HepG2 (cell line): ENCODE measurements around the gene BBOX1. TPM values are rescaled to one million over a fixed set of nuclear protein-coding genes. Genes with fewer than 3 reads are reported as not detected.

Experiments
- ATAC-seq: fragments of 200-7000 bp; cut with Tn5 transposase; 3 replicates; pipeline ENCODE4 v1.9.1; 2020; ENCODE audit warnings: mild to moderate bottlenecking, moderate library complexity
- BruUV-seq: library from RNA; stranded (reverse); fragments of 400-500 nt; replicated peaks from 2 replicates; lab custom pipeline; 2021; lab: Mats Ljungman, UMichigan
- CTCF ChIA-PET: fragments of 300-600 bp; formaldehyde crosslinking; extraction: SDS; loops from one replicate; lab custom pipeline; 2021; ENCODE audit warnings: low total read pairs, inconsistent platforms, low intra/inter-chr PET ratio; lab: Yijun Ruan, JAX
- POLR2A ChIA-PET: fragments of 350-600 bp; sonication (Branson Sonifier 250); formaldehyde crosslinking; loops from one replicate; lab custom pipeline; 2020; ENCODE audit warnings: antibody characterized with exemption, inconsistent platforms; lab: Yijun Ruan, JAX
- DNase-seq: peaks from one replicate; pipeline ENCODE4 v3.0.0-alpha.2; 2015; ENCODE audit warnings: low spot score
- FAIRE-seq: peaks from 3 replicates; lab custom pipeline; 2011; peaks lifted over from hg19 to GRCh38; lab: Jason Lieb, UNC
- H2AFZ ChIP-seq: one replicate; pipeline ENCODE4 v1.6.1; 2011; ENCODE audit warnings: low read length, inconsistent platforms
- H3K27ac ChIP-seq: fragments of 300-600 bp; 3 replicates; pipeline ENCODE4 v1.8.0; 2011; ENCODE audit warnings: mixed run types, mild to moderate bottlenecking, mixed read lengths, low read length, inconsistent platforms; ENCODE audit not compliant: insufficient read depth; ENCODE audit errors: extremely low read length
- H3K27me3 ChIP-seq, 2 experiments: fragments of 200-600 bp in 1 of 2; 2 replicates in 1 of 2; 3 replicates in 1 of 2; pipeline versions ENCODE4 v1.6.0 to v1.8.0; 2011; ENCODE audit warnings: low read length in 2 of 2, mild to moderate bottlenecking in 2 of 2, moderate library complexity in 2 of 2, inconsistent platforms in 1 of 2; ENCODE audit not compliant: insufficient read depth in 2 of 2, control insufficient read depth in 1 of 2
- H3K36me3 ChIP-seq, 2 experiments: fragments of 200-600 bp in 1 of 2; replicated peaks in 1 of 2; 2 replicates in 1 of 2; 3 replicates in 1 of 2; pipeline versions ENCODE4 v1.5.1 to v1.8.0; 2011; ENCODE audit warnings: low read length in 2 of 2, inconsistent platforms in 1 of 2; ENCODE audit not compliant: insufficient read depth in 2 of 2, control insufficient read depth in 1 of 2
- H3K4me1 ChIP-seq: 2 replicates; pipeline ENCODE4 v1.5.1; 2012; ENCODE audit warnings: low read length, inconsistent platforms; ENCODE audit not compliant: insufficient read depth
- H3K4me2 ChIP-seq: 2 replicates; pipeline ENCODE4 v1.6.0; 2011; ENCODE audit warnings: low read depth, low read length, inconsistent platforms
- H3K4me3 ChIP-seq, 3 experiments: fragments of 200-600 bp in 1 of 3; sonication (generic), shearing (Covaris generic) in 1 of 3; replicated peaks in 1 of 3; 2 replicates each; pipeline ENCODE4 v1.5.1; 2011 to 2016; ENCODE audit warnings: low read length in 3 of 3, inconsistent platforms in 2 of 3, low read depth in 2 of 3, mild to moderate bottlenecking in 2 of 3, control low read depth in 1 of 3, mixed read lengths in 1 of 3; ENCODE audit not compliant: insufficient read depth in 1 of 3
- H3K79me2 ChIP-seq: one replicate; pipeline ENCODE4 v1.6.1; 2011; ENCODE audit warnings: low read length, inconsistent platforms; ENCODE audit not compliant: insufficient read depth
- H3K9ac ChIP-seq: 2 replicates; pipeline ENCODE4 v1.6.0; 2011; ENCODE audit warnings: mild to moderate bottlenecking, low read depth, low read length, inconsistent platforms; ENCODE audit not compliant: insufficient read depth
- H3K9me3 ChIP-seq: 2 replicates; pipeline ENCODE4 v1.5.1; 2012; ENCODE audit warnings: mild to moderate bottlenecking, low read length
- H4K20me1 ChIP-seq: 2 replicates; pipeline ENCODE4 v1.6.0; 2011; ENCODE audit warnings: inconsistent platforms, mild to moderate bottlenecking, low read length, moderate library complexity; ENCODE audit not compliant: insufficient read depth
- ETS1 ChIP-seq: sonication (generic); formaldehyde crosslinking; IDR thresholded peaks from 2 replicates; pipeline ENCODE4 v1.4.0; 2020; ENCODE audit warnings: missing genetic modification reagents
- FOXA3 ChIP-seq: IDR thresholded peaks from 2 replicates; pipeline ENCODE4 v1.6.1; 2016; ENCODE audit warnings: missing genetic modification reagents, missing compliant biosample characterization
- FUBP1 ChIP-seq: sonication (generic); formaldehyde crosslinking; IDR thresholded peaks from 2 replicates; pipeline ENCODE4 v1.5.1; 2020; ENCODE audit warnings: missing genetic modification reagents, mild to moderate bottlenecking, borderline replicate concordance
- HNRNPLL ChIP-seq: fragments of 200-400 bp; formaldehyde crosslinking; IDR thresholded peaks from 2 replicates; pipeline ENCODE4 v1.6.1; 2017; ENCODE audit warnings: mild to moderate bottlenecking, low read depth, low read length; ENCODE audit not compliant: poor library complexity, severe bottlenecking
- MIXL1 ChIP-seq: IDR thresholded peaks from 2 replicates; pipeline ENCODE4 v1.6.1; 2016
- MTF2 ChIP-seq: sonication (generic); formaldehyde crosslinking; IDR thresholded peaks from 2 replicates; pipeline ENCODE4 v1.5.0; 2020; ENCODE audit warnings: missing genetic modification reagents, borderline replicate concordance
- PAX8 ChIP-seq: sonication (generic); formaldehyde crosslinking; IDR thresholded peaks from 2 replicates; pipeline ENCODE4 v1.8.0; 2022; ENCODE audit warnings: mild to moderate bottlenecking, missing genetic modification reagents, borderline replicate concordance
- RFX1 ChIP-seq: fragments of 450-650 bp; IDR thresholded peaks from 2 replicates; pipeline ENCODE4 v1.6.1; 2017
- SRF ChIP-seq: IDR thresholded peaks from 2 replicates; pipeline ENCODE4 v1.6.1; 2011; ENCODE audit warnings: mild to moderate bottlenecking, low read depth, low read length, moderate library complexity
- TFDP2 ChIP-seq: sonication (generic); formaldehyde crosslinking; IDR thresholded peaks from 2 replicates; pipeline ENCODE4 v1.4.0; 2020; ENCODE audit warnings: missing genetic modification reagents
- ZC3H4 ChIP-seq: sonication (generic); formaldehyde crosslinking; IDR thresholded peaks from 2 replicates; pipeline ENCODE4 v1.4.0; 2020; ENCODE audit warnings: missing genetic modification reagents, borderline replicate concordance
- ZNF17 ChIP-seq: sonication (generic); formaldehyde crosslinking; IDR thresholded peaks from 2 replicates; pipeline ENCODE4 v1.5.0; 2020; ENCODE audit warnings: mild to moderate bottlenecking, missing genetic modification reagents
- ZNF546 ChIP-seq: sonication (generic); formaldehyde crosslinking; conservative IDR thresholded peaks from 2 replicates; pipeline ENCODE4 v1.8.1; 2023; ENCODE audit warnings: mild to moderate bottlenecking, missing genetic modification reagents
- ZNF569 ChIP-seq: sonication (generic); formaldehyde crosslinking; IDR thresholded peaks from 2 replicates; pipeline ENCODE4 v1.5.0; 2020; ENCODE audit warnings: mild to moderate bottlenecking, missing genetic modification reagents, moderate library complexity, borderline replicate concordance
- ZNF768 ChIP-seq: sonication (generic); formaldehyde crosslinking; IDR thresholded peaks from 2 replicates; pipeline ENCODE4 v1.4.0; 2020; ENCODE audit warnings: missing genetic modification reagents
- WGBS: methylation state at CpG from one replicate; pipeline ENCODE4 v1.1.6; 2017; ENCODE audit warnings: low lambda C conversion rate; 5-methylcytosine and 5-hydroxymethylcytosine counted together
- in situ Hi-C: cut with HindIII; loops from 2 replicates; pipeline ENCODE4 v1.10.0; 2017; ENCODE audit warnings: low pct_unique_long_range_greater_than_20kb; ENCODE audit not compliant: extremely low pct_ligation_motif_present
- intact Hi-C: fragments of 100-400 bp; cut with micrococcal nuclease; formaldehyde crosslinking; loops from one replicate; pipeline ENCODE4 v1.10.0; 2022; ENCODE audit not compliant: unreplicated experiment
- polyA plus RNA-seq, 8 experiments: library from polyadenylated mRNA; depleted of rRNA in 3 of 8; stranded (reverse) in 7 of 8; unstranded in 1 of 8; fragments of >200 nt; fragmentation: Illumina TruSeq in 4 of 8; extraction: Trizol in 4 of 8; gene quantifications; 2 replicates each; pipeline versions ENCODE4 v1.2.1 to v1.2.3, GENCODE V29; 2011 to 2016; ENCODE audit warnings: low read depth in 4 of 8, missing spikeins in 1 of 8, mixed read lengths in 1 of 8; ENCODE audit not compliant: insufficient read depth in 1 of 8
- total RNA-seq, 5 experiments: library from RNA; depleted of rRNA; stranded (reverse); fragments of >200 nt; fragmentation: Illumina TruSeq; extraction: Trizol; gene quantifications; 2 replicates each; pipeline ENCODE4 v1.2.3, GENCODE V29; 2016; ENCODE audit warnings: low read depth in 1 of 5

The BBOX1 gene
- total and polyA plus RNA-seq, 2 of the 13 experiments (the other 11 are each of a cell fraction or from before 2014, with no cell fraction given), result not detected

GRCh38 chr11:27161071-27161470 lies 120.5 kb downstream of the BBOX1 start:
- no peak for TF ChIP-seq ZNF17
- no peak for TF ChIP-seq ZC3H4 (CRISPR knock-in tag)
- ChIA-PET POLR2A (no interaction called here), CTCF (no interaction called here)
- no peaks in the 10 kb centered on the region for H4K20me1 ChIP-seq
- WGBS, result 4% methylated on average over 2 of the region's 2 CpGs
- no peaks in the 10 kb centered on the region for H3K4me1 ChIP-seq
- in situ Hi-C loops (loop anchor here (25.0 kb wide), 1 partner anchor 874 kb away; no protein-coding TSS in a partner anchor), intact Hi-C loops (loop anchor here (10.0 kb wide), 1 partner anchor 866 kb away; no protein-coding TSS in a partner anchor)
- 0 out of 5 replicates have a peak, but pooled peaks cover 0 to 2% of the 10 kb centered on the region in 2 experiments for H3K27me3 ChIP-seq
- no peak overlapping the region for H3K9ac ChIP-seq
- H3K9me3 ChIP-seq, result no peaks in the 10 kb centered on the region
- no peaks in the 10 kb centered on the region for H3K79me2 ChIP-seq
- no peak overlapping the region for H3K4me3 ChIP-seq
- DNase-seq, result no peak
- H3K4me2 ChIP-seq, result no peak overlapping the region
- FAIRE-seq, result no peak
- no peaks in the 10 kb centered on the region for H3K36me3 ChIP-seq
- H3K27ac ChIP-seq, result no peak overlapping the region
- ATAC-seq, result no peak
- H2AFZ ChIP-seq, result no peak overlapping the region
- no TSS peak for BruUV-seq

- Histone ChIP-seq H3K4me2 (no peak overlapping the region), H3K27me3 (peaks cover 1 to 4% of the 10 kb centered on the region in 2 experiments; a peak in 1 of 5 replicates), H3K9me3 (no peaks in the 10 kb centered on the region), H3K36me3 (no peaks in the 10 kb centered on the region), H3K9ac (no peak overlapping the region), H3K79me2 (no peaks in the 10 kb centered on the region), H2AFZ (no peak overlapping the region), H3K27ac (no peak overlapping the region), H4K20me1 (no peaks in the 10 kb centered on the region), H3K4me1 (no peaks in the 10 kb centered on the region), H3K4me3 (no peak overlapping the region)
- in situ Hi-C loops, result loop anchor here (25.0 kb wide), 1 partner anchor 875 kb away; no protein-coding TSS in a partner anchor
- FAIRE-seq (no peak), ATAC-seq (no peak), DNase-seq (no peak)
- 7% methylated on average over 1 of the region's 1 CpG for WGBS
- no TSS peak for BruUV-seq
- POLR2A ChIA-PET, result no interaction called here
- CTCF ChIA-PET, result no interaction called here
- intact Hi-C loops, result loop anchor here (10.0 kb wide), 1 partner anchor 867 kb away; no protein-coding TSS in a partner anchor
- no peak for TF ChIP-seq SRF
- no peak for TF ChIP-seq FOXA3
- no peak for TF ChIP-seq RFX1
- TF ChIP-seq HNRNPLL, result no peak
- TF ChIP-seq FUBP1, result no peak
- TF ChIP-seq ZNF768 (CRISPR knock-in tag), result no peak
- no peak for TF ChIP-seq ETS1 (CRISPR knock-in tag)
- no peak for TF ChIP-seq PAX8 (CRISPR knock-in tag)
- no peak for TF ChIP-seq ZNF569 (CRISPR knock-in tag)
- TF ChIP-seq TFDP2 (CRISPR knock-in tag), result no peak
- TF ChIP-seq ZNF546 (CRISPR knock-in tag), result no peak
- no peak for TF ChIP-seq MIXL1 (CRISPR knock-in tag)
- no peak for TF ChIP-seq MTF2
Measured at GRCh38 chr11:27162237-27162636, 121.6 kb downstream of the BBOX1 start.
